Gastroesophageal sphincter (tissue), 4 donors: ENCODE data around the gene PHRF1. TPM values are rescaled to one million over a fixed set of nuclear protein-coding genes. Genes with fewer than 3 reads are reported as not detected.

Experiments used
- ATAC-seq: fragments of 150-250 bp; one replicate; pipeline ENCODE4 v1.9.1; 2016; ENCODE audit warnings: mild to moderate bottlenecking, moderate library complexity
- H3K27ac ChIP-seq, 4 donors: fragments of 200-600 bp; sonication (generic) in 3 of 4; 1 replicate in 3 of 4; 2 replicates in 1 of 4; pipeline ENCODE4 v1.5.1; 2016 to 2019
- H3K27me3 ChIP-seq: fragments of 200-600 bp; sonication (generic); one replicate; pipeline ENCODE4 v1.5.1; 2019
- H3K36me3 ChIP-seq, 2 donors: fragments of 200-600 bp; sonication (generic); one replicate each; pipeline ENCODE4 v1.5.1; 2019; ENCODE audit warnings: control low read depth in 1 of 2
- H3K4me1 ChIP-seq, 3 donors: fragments of 200-600 bp; sonication (generic); 1 replicate in 2 of 3; 2 replicates in 1 of 3; pipeline ENCODE4 v1.5.1; 2016 to 2019; ENCODE audit warnings: control low read depth in 2 of 3
- H3K4me3 ChIP-seq, 2 donors: fragments of 200-600 bp; sonication (generic); one replicate each; pipeline ENCODE4 v1.5.1; 2019; ENCODE audit warnings: mild to moderate bottlenecking in 1 of 2, moderate library complexity in 1 of 2
- H3K9me3 ChIP-seq, 3 donors: fragments of 200-600 bp; sonication (generic); one replicate each; pipeline ENCODE4 v1.5.1; 2017 to 2019; ENCODE audit warnings: control low read depth in 2 of 3
- CTCF ChIP-seq, 4 experiments: fragments of 200-600 bp in 2 of 4; fragments of 450-650 bp in 2 of 4; sonication (generic) in 1 of 4; IDR thresholded peaks; one replicate each; pipeline ENCODE4 v1.5.1; 2017 to 2019; ENCODE audit warnings: antibody characterized with exemption in 4 of 4, mild to moderate bottlenecking in 2 of 4, moderate library complexity in 2 of 4
- EP300 ChIP-seq: sonication (generic); formaldehyde crosslinking; IDR thresholded peaks from one replicate; pipeline ENCODE4 v1.6.1; 2017; ENCODE audit warnings: antibody characterized with exemption, mild to moderate bottlenecking
- POLR2A ChIP-seq, 2 donors: fragments of 450-650 bp; IDR thresholded peaks; one replicate each; pipeline ENCODE4 v1.6.1; 2017; ENCODE audit warnings: antibody characterized with exemption in 2 of 2, mild to moderate bottlenecking in 2 of 2, moderate library complexity in 1 of 2
- POLR2AphosphoS5 ChIP-seq: sonication (generic); formaldehyde crosslinking; IDR thresholded peaks from one replicate; pipeline ENCODE4 v1.6.1; 2017; ENCODE audit warnings: antibody characterized with exemption
- WGBS, 2 donors: methylation state at CpG; one replicate each; pipeline ENCODE4 v1.1.5; 2018; ENCODE audit warnings: low coverage in 1 of 2; 5-methylcytosine and 5-hydroxymethylcytosine counted together
- total RNA-seq, 4 donors: library from RNA; depleted of rRNA; stranded (reverse); fragments of >200 nt; gene quantifications; one replicate each; pipeline ENCODE4 v1.1.0, GENCODE V29; 2016

Gene PHRF1
- total RNA-seq, 4 donors from 2014 or later, result 18.0 to 28.0 (median 25.1) TPM

- no peak overlapping the region for H3K4me3 ChIP-seq
- WGBS, 2 donors, result 17 to 34% methylated on average over 1 to 9 of the region's 80 CpGs
These were observed 63.2 kb downstream of the PHRF1 start for GRCh38 chr11:639332-639955.

GRCh38 chr11:640021-640706 lies 63.9 kb downstream of the PHRF1 start:
- H3K27me3 ChIP-seq, result peaks cover 43% of the 10 kb centered on the region
- WGBS, 2 donors, result 40 to 80% methylated on average over 2 of the region's 69 CpGs
- ATAC-seq, result no peak
- peaks cover 0 to 50% of the 10 kb centered on the region in 2 donors for H3K36me3 ChIP-seq
- H3K4me1 ChIP-seq, result peaks cover 0 to 42% (median 11%) of the 10 kb centered on the region in 3 donors
- H3K9me3 ChIP-seq, result no peaks in the 10 kb centered on the region
- no peak for TF ChIP-seq POLR2AphosphoS5
- TF ChIP-seq CTCF (IDR thresholded peaks at IDR 0.05), result no peak
- no peak for TF ChIP-seq POLR2A (IDR thresholded peaks at IDR 0.05)
- TF ChIP-seq EP300, result no peak
- no peak overlapping the region for H3K4me3 ChIP-seq
- no peak overlapping the region for H3K27ac ChIP-seq

More at GRCh38 chr11:639332-639955, 63.2 kb downstream of the PHRF1 start:
- Histone ChIP-seq H3K9me3 (no peaks in the 10 kb centered on the region), H3K4me1 (peaks cover 0 to 42% (median 11%) of the 10 kb centered on the region in 3 donors), H3K27ac (no peak overlapping the region), H3K27me3 (peaks cover 43% of the 10 kb centered on the region), H3K36me3 (peaks cover 0 to 46% of the 10 kb centered on the region in 2 donors)
- ATAC-seq, result no peak
- no peak for TF ChIP-seq POLR2AphosphoS5
- no peak for TF ChIP-seq POLR2A (IDR thresholded peaks at IDR 0.05)
- no peak for TF ChIP-seq CTCF (IDR thresholded peaks at IDR 0.05)

- peaks cover 0 to 63% of the 10 kb centered on the region in 2 donors for H3K36me3 ChIP-seq
These were observed 65.6 kb downstream of the PHRF1 start for GRCh38 chr11:641806-642370.

GRCh38 chr11:643366-643765 lies 67.1 kb downstream of the PHRF1 start:
- ATAC-seq, result no peak

More at GRCh38 chr11:641806-642370, 65.6 kb downstream of the PHRF1 start:
- peaks cover 0 to 35% (median 5%) of the 10 kb centered on the region in 3 donors for H3K4me1 ChIP-seq
- no peaks in the 10 kb centered on the region for H3K9me3 ChIP-seq
- H3K27me3 ChIP-seq, result peaks cover 36% of the 10 kb centered on the region
- no peak for ATAC-seq
- no peak overlapping the region for H3K27ac ChIP-seq
- 85 to 100% methylated on average over 1 to 5 of the region's 19 CpGs for WGBS, 2 donors
- H3K4me3 ChIP-seq, result no peak overlapping the region
- TF ChIP-seq EP300 (no peak), CTCF (IDR thresholded peaks at IDR 0.05) (no peak), POLR2AphosphoS5 (no peak), POLR2A (IDR thresholded peaks at IDR 0.05) (no peak)

More at GRCh38 chr11:643366-643765, 67.1 kb downstream of the PHRF1 start:
- Histone ChIP-seq H3K27ac (no peak overlapping the region), H3K4me1 (peaks cover 0 to 20% (median 0%) of the 10 kb centered on the region in 3 donors), H3K4me3 (no peak overlapping the region), H3K27me3 (peaks cover 21% of the 10 kb centered on the region), H3K36me3 (peaks cover 0 to 70% of the 10 kb centered on the region in 2 donors), H3K9me3 (no peaks in the 10 kb centered on the region)
- 91 to 94% methylated on average over 4 to 5 of the region's 9 CpGs for WGBS, 2 donors
- no peak for TF ChIP-seq CTCF (IDR thresholded peaks at IDR 0.05)
- no peak for TF ChIP-seq EP300
- no peak for TF ChIP-seq POLR2A (IDR thresholded peaks at IDR 0.05)
- no peak for TF ChIP-seq POLR2AphosphoS5
